Nephron (organoid): ENCODE measurements around the gene ZG16.

ENCODE experiments used
- H3K27ac Mint-ChIP-seq, 3 experiments: 2 replicates each; pipeline ENCODE4 v1.8.0; 2020; ENCODE audit warnings: mixed read lengths in 3 of 3, mild to moderate bottlenecking in 2 of 3, moderate library complexity in 1 of 3
- H3K27me3 Mint-ChIP-seq: 2 replicates; pipeline ENCODE4 v1.8.0; 2021; ENCODE audit warnings: low read depth, mild to moderate bottlenecking, moderate library complexity, mixed read lengths
- H3K36me3 Mint-ChIP-seq: 2 replicates; pipeline ENCODE4 v1.8.0; 2020; ENCODE audit warnings: low read depth, mixed read lengths
- H3K4me1 Mint-ChIP-seq: 2 replicates; pipeline ENCODE4 v1.8.0; 2020; ENCODE audit warnings: mixed read lengths
- H3K4me3 Mint-ChIP-seq, 3 experiments: 2 replicates each; pipeline ENCODE4 v1.8.0; 2020; ENCODE audit warnings: mild to moderate bottlenecking in 3 of 3, mixed read lengths in 3 of 3, moderate library complexity in 2 of 3
- H3K9me3 Mint-ChIP-seq: 2 replicates; pipeline ENCODE4 v1.8.0; 2020; ENCODE audit warnings: mixed read lengths
- CTCF ChIP-seq, 3 experiments: fragments of 200-600 bp; sonication (generic); IDR thresholded peaks; one replicate each; pipeline ENCODE4 v1.5.0; 2021; ENCODE audit warnings: antibody characterized with exemption in 3 of 3; ENCODE audit not compliant: unreplicated experiment in 3 of 3

Gene ZG16

GRCh38 chr16:29763326-29763725, 14.7 kb upstream of the ZG16 start:
- H3K4me3 Mint-ChIP-seq = no peak overlapping the region
- no peaks in the 10 kb centered on the region for H3K36me3 Mint-ChIP-seq
- no peaks in the 10 kb centered on the region for H3K4me1 Mint-ChIP-seq
- no peak overlapping the region for H3K27ac Mint-ChIP-seq
- no peaks in the 10 kb centered on the region for H3K27me3 Mint-ChIP-seq
- no peak for TF ChIP-seq CTCF (IDR thresholded peaks at IDR 0.05; ENCODE audit: unreplicated experiment in 3 of 3)
- H3K9me3 Mint-ChIP-seq = no peaks in the 10 kb centered on the region

GRCh38 chr16:29765167-29766032, 12.7 kb upstream of the ZG16 start:
- no peak overlapping the region for H3K4me3 Mint-ChIP-seq
- TF ChIP-seq CTCF (IDR thresholded peaks at IDR 0.05; ENCODE audit: unreplicated experiment in 3 of 3) = no peak
- no peaks in the 10 kb centered on the region for H3K4me1 Mint-ChIP-seq
- no peaks in the 10 kb centered on the region for H3K9me3 Mint-ChIP-seq
- H3K36me3 Mint-ChIP-seq = no peaks in the 10 kb centered on the region
- peaks cover 5% of the 10 kb centered on the region for H3K27me3 Mint-ChIP-seq
- no peak overlapping the region for H3K27ac Mint-ChIP-seq

GRCh38 chr16:29766571-29766970, 11.5 kb upstream of the ZG16 start:
- Mint-ChIP-seq H3K4me1 (no peaks in the 10 kb centered on the region), H3K9me3 (no peaks in the 10 kb centered on the region), H3K4me3 (no peak overlapping the region), H3K36me3 (no peaks in the 10 kb centered on the region), H3K27me3 (peaks cover 5% of the 10 kb centered on the region), H3K27ac (no peak overlapping the region)
- no peak for TF ChIP-seq CTCF (IDR thresholded peaks at IDR 0.05; ENCODE audit: unreplicated experiment in 3 of 3)

- Mint-ChIP-seq H3K4me1 (no peaks in the 10 kb centered on the region), H3K27ac (no peak overlapping the region), H3K4me3 (no peak overlapping the region), H3K36me3 (no peaks in the 10 kb centered on the region), H3K27me3 (peaks cover 5% of the 10 kb centered on the region), H3K9me3 (no peaks in the 10 kb centered on the region)
- TF ChIP-seq CTCF (IDR thresholded peaks at IDR 0.05; ENCODE audit: unreplicated experiment in 3 of 3) = no peak
Observed at GRCh38 chr16:29767062-29767461, 11.0 kb upstream of the ZG16 start.

GRCh38 chr16:29769507-29769906, 8.5 kb upstream of the ZG16 start:
- no peak for TF ChIP-seq CTCF (IDR thresholded peaks at IDR 0.05; ENCODE audit: unreplicated experiment in 3 of 3)
- H3K36me3 Mint-ChIP-seq = no peaks in the 10 kb centered on the region
- H3K27ac Mint-ChIP-seq = no peak overlapping the region
- no peak overlapping the region for H3K4me3 Mint-ChIP-seq
- H3K27me3 Mint-ChIP-seq = peaks cover 5% of the 10 kb centered on the region
- H3K4me1 Mint-ChIP-seq = no peaks in the 10 kb centered on the region
- no peaks in the 10 kb centered on the region for H3K9me3 Mint-ChIP-seq
